ENCODE measurements around the gene CACNA1D.

The CACNA1D gene

DNA sequence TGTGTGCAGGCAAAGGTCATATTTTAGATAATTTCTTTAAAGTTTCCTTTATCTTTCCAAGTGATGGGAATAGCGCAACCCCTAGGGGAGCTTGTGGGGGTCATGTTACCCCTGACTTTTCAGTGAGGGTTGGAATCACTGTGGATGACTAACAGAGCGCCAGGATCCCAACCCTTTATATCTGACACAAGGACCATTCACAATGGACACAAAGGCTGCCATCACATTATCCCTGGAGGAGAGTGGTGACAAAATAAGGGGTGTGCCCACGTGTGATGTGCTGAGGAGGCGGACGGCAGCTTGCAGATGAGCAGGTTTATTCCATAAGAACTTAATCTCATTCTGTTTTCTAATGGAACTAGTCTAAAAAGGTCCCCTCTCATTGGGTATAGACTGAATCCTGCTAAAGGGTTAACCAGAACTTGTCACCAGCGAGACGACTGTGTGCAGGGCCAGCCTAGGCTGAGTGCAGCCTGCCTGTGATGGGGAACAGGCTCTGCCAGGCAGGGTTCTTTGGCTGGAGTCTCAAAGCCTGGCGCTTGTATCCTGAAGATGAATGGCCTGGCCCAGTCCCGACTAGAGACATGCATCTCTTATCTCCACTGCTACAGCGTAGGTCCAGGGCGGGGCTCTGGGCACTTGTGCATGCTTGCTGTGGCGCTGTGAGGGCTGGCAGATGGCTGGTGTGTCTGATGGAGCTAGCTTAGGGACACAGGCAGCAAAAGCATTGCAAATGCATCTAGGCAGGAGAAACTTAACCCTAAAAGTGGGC is 301.6 kb downstream of the CACNA1D start:
- no peak for DNase-seq (ENCODE audit: low spot score)
- TF ChIP-seq, protein P1, sequence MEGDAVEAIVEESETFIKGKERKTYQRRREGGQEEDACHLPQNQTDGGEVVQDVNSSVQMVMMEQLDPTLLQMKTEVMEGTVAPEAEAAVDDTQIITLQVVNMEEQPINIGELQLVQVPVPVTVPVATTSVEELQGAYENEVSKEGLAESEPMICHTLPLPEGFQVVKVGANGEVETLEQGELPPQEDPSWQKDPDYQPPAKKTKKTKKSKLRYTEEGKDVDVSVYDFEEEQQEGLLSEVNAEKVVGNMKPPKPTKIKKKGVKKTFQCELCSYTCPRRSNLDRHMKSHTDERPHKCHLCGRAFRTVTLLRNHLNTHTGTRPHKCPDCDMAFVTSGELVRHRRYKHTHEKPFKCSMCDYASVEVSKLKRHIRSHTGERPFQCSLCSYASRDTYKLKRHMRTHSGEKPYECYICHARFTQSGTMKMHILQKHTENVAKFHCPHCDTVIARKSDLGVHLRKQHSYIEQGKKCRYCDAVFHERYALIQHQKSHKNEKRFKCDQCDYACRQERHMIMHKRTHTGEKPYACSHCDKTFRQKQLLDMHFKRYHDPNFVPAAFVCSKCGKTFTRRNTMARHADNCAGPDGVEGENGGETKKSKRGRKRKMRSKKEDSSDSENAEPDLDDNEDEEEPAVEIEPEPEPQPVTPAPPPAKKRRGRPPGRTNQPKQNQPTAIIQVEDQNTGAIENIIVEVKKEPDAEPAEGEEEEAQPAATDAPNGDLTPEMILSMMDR (IDR thresholded peaks at IDR 0.05), result no peak
- no peak overlapping the region for H3K4me3 ChIP-seq
- H3K27ac ChIP-seq, result no peak overlapping the region

- no peak for DNase-seq (ENCODE audit: low spot score)
- no peak overlapping the region for H3K27ac ChIP-seq
These were observed 303.7 kb downstream of the CACNA1D start for GRCh38 chr3:53798144-53798543.

DNA sequence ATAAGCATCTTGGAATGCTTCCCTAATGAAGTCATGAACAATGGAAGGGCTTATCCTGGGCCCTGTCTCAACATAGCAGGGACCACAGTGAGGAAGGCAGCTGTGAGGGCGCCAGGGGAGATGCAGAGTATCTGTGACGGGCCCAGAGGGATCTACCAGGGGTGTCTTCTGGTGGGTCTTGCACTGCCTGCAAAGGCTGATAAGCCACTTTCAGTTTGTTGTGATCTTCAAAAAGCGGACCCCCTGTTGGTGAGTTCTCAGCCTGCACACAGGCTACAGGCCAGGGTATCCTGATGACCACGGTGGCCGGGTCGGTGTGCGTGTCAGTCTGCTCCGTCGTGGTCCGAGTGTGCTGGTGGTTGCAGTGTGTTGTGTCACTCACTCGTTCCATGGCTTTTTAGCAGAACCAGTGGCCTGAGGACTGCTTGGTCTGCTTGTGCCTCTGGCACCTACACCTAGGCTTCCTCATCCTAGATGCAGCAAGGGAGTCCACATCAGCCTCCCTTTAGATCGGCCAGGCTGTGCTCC is 305.0 kb downstream of the CACNA1D start:
- TF ChIP-seq, protein P1 (IDR thresholded peaks at IDR 0.05), result no peak
- DNase-seq (ENCODE audit: low spot score), result no peak
- no peak overlapping the region for H3K4me3 ChIP-seq
- H3K27ac ChIP-seq, result no peak overlapping the region

More at GRCh38 chr3:53798144-53798543, 303.7 kb downstream of the CACNA1D start:
- TF ChIP-seq, protein P1 (IDR thresholded peaks at IDR 0.05), result no peak
- no peak overlapping the region for H3K4me3 ChIP-seq

DNA sequence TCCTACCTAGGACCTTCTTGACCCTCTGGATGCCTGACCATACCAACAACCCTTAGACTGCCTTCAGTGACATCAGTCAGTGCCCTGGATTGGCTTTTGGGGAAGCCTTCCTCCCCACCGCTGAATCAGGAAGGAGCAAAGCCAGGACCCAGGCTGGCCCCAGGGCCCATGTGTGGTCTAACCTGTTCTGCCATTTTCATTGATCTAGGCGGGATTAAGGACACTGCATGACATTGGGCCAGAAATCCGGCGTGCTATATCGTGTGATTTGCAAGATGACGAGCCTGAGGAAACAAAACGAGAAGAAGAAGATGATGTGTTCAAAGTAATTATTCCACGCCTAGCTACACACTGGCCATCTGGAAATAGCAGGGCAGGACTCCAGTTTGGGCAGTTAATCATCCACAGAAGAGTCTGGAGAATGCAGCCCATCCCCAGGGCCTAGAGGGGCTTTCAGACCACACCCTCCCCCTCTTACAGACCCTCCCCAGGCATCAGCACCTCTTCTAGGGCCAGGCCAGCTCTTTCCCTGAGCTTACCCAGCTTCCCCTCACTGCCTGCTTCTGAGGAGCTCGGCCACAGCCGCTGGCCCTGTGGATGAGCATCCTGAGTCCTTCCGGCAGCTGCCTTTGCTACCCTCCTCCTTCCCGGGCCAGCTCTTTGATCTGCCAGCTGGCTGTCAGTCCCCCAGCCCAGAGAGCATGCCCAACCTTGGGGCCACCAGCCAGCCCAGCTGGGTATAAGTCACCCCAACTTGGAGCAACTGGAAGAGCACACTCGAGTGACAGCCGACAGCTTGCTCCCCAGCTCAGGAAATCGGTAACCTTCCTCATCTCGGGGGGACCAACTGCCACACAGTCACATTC is 305.9 kb downstream of the CACNA1D start:
- DNase-seq (ENCODE audit: low spot score), result no peak
- H3K4me3 ChIP-seq, result no peak overlapping the region
- H3K27ac ChIP-seq, result no peak overlapping the region
- TF ChIP-seq, protein P1 (IDR thresholded peaks at IDR 0.05), result no peak

DNA sequence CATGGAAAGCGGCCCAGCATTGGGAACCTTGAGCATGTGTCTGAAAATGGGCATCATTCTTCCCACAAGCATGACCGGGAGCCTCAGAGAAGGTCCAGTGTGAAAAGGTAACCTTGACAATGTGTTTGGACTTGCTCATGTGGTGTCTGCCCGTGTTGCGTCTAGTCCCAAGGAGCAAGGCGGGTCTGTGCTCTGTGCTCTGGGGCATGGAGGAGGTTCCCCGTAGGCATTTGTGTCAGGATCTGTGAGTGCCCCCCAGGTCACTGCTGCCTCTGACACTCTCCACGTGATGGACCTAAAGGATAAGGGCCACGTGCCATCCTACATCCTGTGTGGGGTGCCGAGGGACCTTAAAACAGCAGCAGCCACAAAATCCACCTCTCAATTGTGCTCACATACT is 306.9 kb downstream of the CACNA1D start:
- TF ChIP-seq, protein P1 (IDR thresholded peaks at IDR 0.05), result no peak
- H3K4me3 ChIP-seq, result no peak overlapping the region
- no peak for DNase-seq (ENCODE audit: low spot score)
- H3K27ac ChIP-seq, result no peak overlapping the region

DNA sequence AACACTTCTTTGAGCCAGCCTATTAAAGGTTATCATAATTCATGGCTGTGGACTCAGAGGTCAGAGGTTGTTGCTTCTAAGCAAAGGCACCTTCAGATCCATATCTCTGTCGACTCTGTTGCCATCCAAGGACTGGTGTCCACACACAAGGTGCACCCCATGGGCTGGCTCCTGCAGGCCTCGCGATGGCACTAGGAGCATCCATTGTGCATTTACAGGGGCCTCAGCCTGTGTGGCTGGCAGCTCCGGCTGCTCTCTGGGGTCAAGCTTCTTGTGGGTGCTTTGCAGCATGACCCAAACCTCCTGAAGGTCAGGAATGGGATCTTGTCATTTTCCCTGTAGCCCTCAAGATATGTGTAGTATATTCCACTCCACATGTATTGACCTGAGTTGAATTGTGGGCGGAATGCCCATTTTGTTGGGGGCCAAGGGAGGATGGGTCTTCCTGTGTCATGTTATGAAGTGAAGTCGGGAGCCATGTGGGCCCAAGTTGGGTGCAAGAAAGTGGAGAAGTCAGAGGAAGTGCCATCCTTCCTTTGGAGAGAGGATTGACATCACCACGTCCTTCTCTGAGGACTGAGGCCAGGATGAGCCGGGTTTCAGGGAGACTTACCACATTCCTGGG is 308.0 kb downstream of the CACNA1D start:
- Histone ChIP-seq H3K27ac (no peak overlapping the region), H3K4me3 (no peak overlapping the region)
- no peak for DNase-seq (ENCODE audit: low spot score)
- TF ChIP-seq, protein P1 (IDR thresholded peaks at IDR 0.05), result no peak

Measured in coronary artery (tissue), 2 donors.